Thoracic aorta (tissue), 2 donors: ENCODE data around the gene SATB2. TPM values are rescaled to one million over a fixed set of nuclear protein-coding genes. Genes with fewer than 3 reads are reported as not detected.
A peak's percentile ranks its signal among the peaks of the same experiment; 100 is the strongest.

Experiments
- ATAC-seq: fragments of 150-250 bp; one replicate; pipeline ENCODE4 v1.8.0; 2017; ENCODE audit warnings: low read depth; ENCODE audit not compliant: insufficient number of reproducible peaks, low FRiP score
- DNase-seq: peaks from one replicate; pipeline ENCODE4 v3.0.0-alpha.2; 2020; ENCODE audit warnings: low spot score
- H3K27ac ChIP-seq, 2 donors: fragments of 200-600 bp; sonication (generic); 1 replicate in 1 of 2; 2 replicates in 1 of 2; pipeline ENCODE4 v1.5.1; 2016; ENCODE audit warnings: mild to moderate bottlenecking in 2 of 2, moderate library complexity in 2 of 2
- H3K27me3 ChIP-seq: fragments of 200-600 bp; sonication (generic); replicated peaks from 2 replicates; pipeline ENCODE4 v1.6.0; 2016; ENCODE audit warnings: mild to moderate bottlenecking; ENCODE audit not compliant: insufficient read depth
- H3K36me3 ChIP-seq: fragments of 200-600 bp; sonication (generic); one replicate; pipeline ENCODE4 v1.5.1; 2016
- H3K4me1 ChIP-seq, 2 donors: fragments of 200-600 bp; sonication (generic); 1 replicate in 1 of 2; 2 replicates in 1 of 2; pipeline versions ENCODE4 v1.5.1 to v1.6.0; 2016; ENCODE audit warnings: low read depth in 2 of 2, mild to moderate bottlenecking in 1 of 2; ENCODE audit not compliant: control insufficient read depth in 1 of 2
- H3K4me3 ChIP-seq: fragments of 200-600 bp; sonication (generic); 2 replicates; pipeline ENCODE4 v1.5.1; 2016; ENCODE audit warnings: mild to moderate bottlenecking
- H3K9me3 ChIP-seq: fragments of 200-600 bp; sonication (generic); 2 replicates; pipeline ENCODE4 v1.5.1; 2016
- total RNA-seq, 2 donors: library from RNA; depleted of rRNA; stranded (reverse); fragments of >200 nt; gene quantifications; one replicate each; pipeline versions ENCODE4 v1.1.0 to v1.2.3, GENCODE V29; 2016
- TF ChIP-seq, protein P1 (sequence below): fragments of 200-600 bp; sonication (generic); IDR thresholded peaks from one replicate; pipeline ENCODE4 v1.5.1; 2019; ENCODE audit warnings: antibody characterized with exemption

Gene SATB2
- total RNA-seq, 2 donors from 2014 or later: 4.5 to 5.5 TPM

- Histone ChIP-seq H3K4me1 (peaks cover 3 to 19% of the 10 kb centered on the region in 2 donors), H3K36me3 (no peaks in the 10 kb centered on the region), H3K4me3 (no peak overlapping the region), H3K27ac (no peak overlapping the region), H3K27me3 (no peaks in the 10 kb centered on the region), H3K9me3 (no peaks in the 10 kb centered on the region)
- ATAC-seq: no peak
- TF ChIP-seq, protein P1, sequence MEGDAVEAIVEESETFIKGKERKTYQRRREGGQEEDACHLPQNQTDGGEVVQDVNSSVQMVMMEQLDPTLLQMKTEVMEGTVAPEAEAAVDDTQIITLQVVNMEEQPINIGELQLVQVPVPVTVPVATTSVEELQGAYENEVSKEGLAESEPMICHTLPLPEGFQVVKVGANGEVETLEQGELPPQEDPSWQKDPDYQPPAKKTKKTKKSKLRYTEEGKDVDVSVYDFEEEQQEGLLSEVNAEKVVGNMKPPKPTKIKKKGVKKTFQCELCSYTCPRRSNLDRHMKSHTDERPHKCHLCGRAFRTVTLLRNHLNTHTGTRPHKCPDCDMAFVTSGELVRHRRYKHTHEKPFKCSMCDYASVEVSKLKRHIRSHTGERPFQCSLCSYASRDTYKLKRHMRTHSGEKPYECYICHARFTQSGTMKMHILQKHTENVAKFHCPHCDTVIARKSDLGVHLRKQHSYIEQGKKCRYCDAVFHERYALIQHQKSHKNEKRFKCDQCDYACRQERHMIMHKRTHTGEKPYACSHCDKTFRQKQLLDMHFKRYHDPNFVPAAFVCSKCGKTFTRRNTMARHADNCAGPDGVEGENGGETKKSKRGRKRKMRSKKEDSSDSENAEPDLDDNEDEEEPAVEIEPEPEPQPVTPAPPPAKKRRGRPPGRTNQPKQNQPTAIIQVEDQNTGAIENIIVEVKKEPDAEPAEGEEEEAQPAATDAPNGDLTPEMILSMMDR: no peak
- DNase-seq: no peak
Measured at GRCh38 chr2:199310771-199311585, 146.8 kb downstream of the SATB2 start.

DNA sequence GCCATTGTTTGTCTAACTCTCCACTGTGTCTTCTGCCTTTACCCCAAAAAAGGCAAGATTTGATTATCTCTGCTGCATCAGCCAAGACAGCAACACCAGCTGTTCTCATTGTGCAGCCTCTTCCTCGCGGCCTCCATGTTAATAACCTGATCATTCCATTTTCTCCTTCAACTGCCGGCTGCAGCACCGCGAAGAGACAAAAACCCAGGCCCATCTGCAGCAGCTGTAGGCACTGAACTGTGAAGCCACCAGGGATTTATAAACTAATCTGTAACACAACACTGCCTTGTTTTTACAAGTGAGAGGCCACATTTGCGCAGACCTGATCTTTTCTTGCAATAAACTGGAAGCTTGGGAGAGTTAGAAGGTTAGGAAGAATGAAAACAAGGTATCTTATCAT lies 147.8 kb downstream of the SATB2 start:
- DNase-seq (no peak), ATAC-seq (no peak)
- TF ChIP-seq, protein P1: no peak
- peaks cover 3 to 27% of the 10 kb centered on the region in 2 donors for H3K4me1 ChIP-seq
- H3K9me3 ChIP-seq: no peaks in the 10 kb centered on the region
- no peaks in the 10 kb centered on the region for H3K27me3 ChIP-seq
- H3K27ac ChIP-seq: no peak overlapping the region
- H3K36me3 ChIP-seq: no peaks in the 10 kb centered on the region
- no peak overlapping the region for H3K4me3 ChIP-seq

- TF ChIP-seq, protein P1: no peak
- H3K27me3 ChIP-seq: no peaks in the 10 kb centered on the region
- DNase-seq (no peak), ATAC-seq (no peak)
- no peaks in the 10 kb centered on the region for H3K36me3 ChIP-seq
- no peak overlapping the region for H3K27ac ChIP-seq
- H3K4me1 ChIP-seq: peaks cover 3 to 29% of the 10 kb centered on the region in 2 donors
- H3K9me3 ChIP-seq: no peaks in the 10 kb centered on the region
- no peak overlapping the region for H3K4me3 ChIP-seq
Measured at GRCh38 chr2:199309411-199309810, 148.3 kb downstream of the SATB2 start.

- no peak overlapping the region for H3K4me3 ChIP-seq
- no peak for ATAC-seq
- DNase-seq: no peak
- H3K27me3 ChIP-seq: no peaks in the 10 kb centered on the region
- no peaks in the 10 kb centered on the region for H3K36me3 ChIP-seq
- H3K27ac ChIP-seq: no peak overlapping the region
- TF ChIP-seq, protein P1: no peak
- H3K9me3 ChIP-seq: no peaks in the 10 kb centered on the region
- H3K4me1 ChIP-seq: peaks cover 3 to 35% of the 10 kb centered on the region in 2 donors
Measured at GRCh38 chr2:199308567-199308966, 149.2 kb downstream of the SATB2 start.

DNA sequence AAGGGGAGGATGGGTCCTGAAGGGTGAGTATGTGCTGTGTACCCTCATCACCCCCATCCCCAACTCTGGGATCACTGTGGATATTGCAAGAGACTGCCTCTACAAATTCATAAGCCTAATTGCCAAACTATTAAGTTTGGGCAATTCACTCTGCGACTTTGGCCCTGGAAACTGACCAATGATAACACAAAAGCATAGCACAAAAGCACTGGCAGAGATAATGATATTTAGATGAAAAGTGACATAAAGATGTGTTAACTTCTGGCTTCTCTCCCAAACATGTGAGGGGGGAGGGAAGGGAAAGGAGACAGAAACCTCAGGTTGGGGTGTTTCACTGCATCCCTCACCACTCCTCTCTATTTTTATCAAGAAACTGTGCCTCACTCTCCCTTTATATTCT lies 150.3 kb downstream of the SATB2 start:
- TF ChIP-seq, protein P1: no peak
- Histone ChIP-seq H3K27ac (peak overlapping the region in 1 of 2 donors; percentile 23), H3K36me3 (no peaks in the 10 kb centered on the region), H3K4me1 (peaks cover 3 to 46% of the 10 kb centered on the region in 2 donors), H3K27me3 (no peaks in the 10 kb centered on the region), H3K9me3 (no peaks in the 10 kb centered on the region), H3K4me3 (no peak overlapping the region)
- no peak for DNase-seq
- ATAC-seq: no peak
